ENCODE results near the gene ERFE.
"Not testable (repeated sequence)": the region's sequence is repeated elsewhere in the genome, so short reads cannot be mapped to it uniquely, and the experiment has no call there.

ERFE gene

DNA sequence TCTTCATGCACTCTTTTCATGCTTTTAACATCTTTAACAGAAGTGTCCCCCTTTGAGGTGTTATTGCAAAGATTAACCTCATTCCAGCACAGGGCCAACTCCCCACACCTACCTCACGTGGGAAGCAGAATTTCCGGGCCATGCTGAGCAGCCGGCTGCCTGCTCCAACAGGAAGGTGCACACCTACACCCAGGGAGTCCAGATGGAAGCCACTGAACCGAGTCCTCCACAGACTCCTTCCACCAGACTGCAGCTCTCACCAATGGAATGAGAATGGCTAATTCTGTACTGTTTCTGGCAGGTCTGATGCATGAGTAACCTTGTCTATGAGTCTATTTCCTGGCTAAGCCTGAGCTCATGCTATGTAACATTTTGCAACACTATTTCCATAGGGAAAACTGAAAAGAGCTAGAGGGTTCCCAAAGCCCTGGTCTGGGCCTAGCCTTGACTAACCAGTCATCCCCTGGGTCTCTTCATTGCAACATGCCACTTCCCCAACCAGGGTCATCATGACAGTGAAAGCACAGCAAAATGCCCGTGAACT lies 11.0 kb downstream of the ERFE start:
- no peak for DNase-seq

- DNase-seq: no peak
Observed at GRCh38 chr2:238170386-238171071, 11.8 kb downstream of the ERFE start.

GRCh38 chr2:238171072-238171431 lies 12.3 kb downstream of the ERFE start:
- not testable (repeated sequence) for DNase-seq

GRCh38 chr2:238171575-238172187 lies 12.9 kb downstream of the ERFE start:
- no peak for DNase-seq

DNA sequence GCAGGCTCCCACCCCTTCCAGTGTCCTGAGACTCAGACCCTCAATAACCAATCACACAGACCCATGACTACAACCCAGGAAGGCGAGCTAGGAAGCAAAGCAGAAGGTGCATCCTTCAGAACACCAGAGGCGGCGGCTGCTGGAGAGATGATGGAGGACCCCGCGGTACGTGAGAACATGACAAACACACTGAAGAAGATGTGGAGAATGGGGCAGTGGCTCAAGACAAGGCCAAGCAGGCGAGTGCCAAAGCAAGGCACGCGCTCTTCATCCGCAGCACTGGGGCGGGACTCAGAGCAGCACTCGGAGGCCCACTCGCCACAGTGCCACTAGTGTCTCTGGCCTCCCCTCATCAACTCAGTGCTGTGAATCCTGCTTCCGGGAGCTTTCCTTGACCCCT lies 13.7 kb downstream of the ERFE start:
- no peak for DNase-seq

DNA sequence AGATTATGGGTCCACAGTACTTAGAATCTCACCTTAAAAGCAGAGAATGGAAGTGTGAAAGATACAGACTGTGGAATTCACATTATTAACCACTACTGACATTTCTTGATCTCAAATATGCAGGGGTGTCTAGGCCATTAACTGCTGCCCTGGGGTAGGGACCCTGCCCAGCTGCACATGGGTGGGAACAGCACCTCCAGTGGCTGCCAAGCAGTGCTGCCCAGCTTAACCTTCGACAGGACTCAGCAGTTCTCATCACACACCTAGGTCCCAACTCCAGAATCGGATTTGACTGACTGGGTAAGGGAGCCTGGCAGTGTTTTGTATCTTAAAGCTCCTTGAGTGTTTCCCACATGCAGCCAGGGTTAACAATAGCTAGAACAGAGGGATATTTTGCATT lies 14.9 kb downstream of the ERFE start:
- no peak for DNase-seq

DNA sequence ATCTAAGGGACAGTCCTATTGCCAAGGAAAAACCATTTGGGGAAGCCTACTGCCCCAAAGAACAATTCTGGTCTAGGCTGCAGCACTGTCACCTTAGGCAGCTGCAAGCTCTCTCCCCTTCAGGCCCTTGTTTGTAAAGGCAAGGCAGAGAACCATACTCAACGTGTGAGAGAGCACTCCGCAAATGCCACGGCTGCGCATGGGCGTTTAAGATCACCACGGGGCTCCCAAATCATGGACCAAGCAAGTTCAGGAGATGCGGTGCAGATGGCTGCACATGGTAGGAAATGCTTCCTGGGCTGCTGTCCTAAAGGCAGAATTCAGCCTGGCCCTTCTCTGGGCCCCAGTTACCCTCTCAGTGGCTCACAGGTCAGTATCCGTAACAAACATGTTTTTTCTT lies 15.5 kb downstream of the ERFE start:
- DNase-seq: no peak

DNA sequence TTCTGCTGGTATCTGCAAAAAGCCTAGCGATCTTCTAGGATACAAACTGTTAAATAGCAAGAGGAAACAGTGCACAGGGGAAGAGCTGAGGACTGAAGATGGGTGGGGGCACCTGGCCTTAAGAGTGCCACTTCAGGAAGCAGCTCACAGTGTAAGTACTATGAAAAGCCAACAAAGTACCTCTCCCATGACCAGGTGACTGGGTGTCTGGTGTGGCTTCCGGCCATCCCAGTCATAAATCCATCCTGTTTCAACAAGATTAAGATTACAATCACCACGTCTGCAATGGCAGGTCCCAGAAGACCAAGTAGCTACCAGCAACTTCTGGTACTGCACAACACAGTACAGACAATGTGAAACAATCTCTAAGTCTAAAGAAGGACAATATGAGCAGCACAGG lies 15.9 kb downstream of the ERFE start:
- DNase-seq: no peak

- no peak for DNase-seq
Observed at GRCh38 chr2:238176613-238177012, 17.8 kb downstream of the ERFE start.

DNA sequence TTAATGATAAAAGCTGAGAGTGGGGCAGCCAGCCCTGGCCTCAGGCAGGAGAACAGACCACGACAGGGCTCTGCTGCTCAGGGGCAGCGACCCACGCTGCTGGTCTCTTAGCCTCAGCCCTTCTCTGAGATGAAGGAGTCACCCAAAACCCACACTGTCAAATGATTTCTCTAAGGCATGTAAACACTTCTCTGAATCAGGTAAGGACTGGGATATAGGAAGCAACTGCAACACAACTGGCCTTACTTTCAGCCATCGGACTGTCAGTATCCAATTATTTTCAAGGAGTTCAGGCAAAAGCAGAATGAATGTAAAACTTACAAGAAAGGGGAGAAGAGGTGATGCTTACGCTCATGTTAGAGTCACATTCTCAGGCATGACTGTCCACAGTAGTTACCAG lies 21.8 kb downstream of the ERFE start:
- DNase-seq: no peak

- no peak for DNase-seq
Observed at GRCh38 chr2:238182362-238182761, 23.6 kb downstream of the ERFE start.

- no peak for DNase-seq
Observed at GRCh38 chr2:238183821-238184220, 25.1 kb downstream of the ERFE start.

DNA sequence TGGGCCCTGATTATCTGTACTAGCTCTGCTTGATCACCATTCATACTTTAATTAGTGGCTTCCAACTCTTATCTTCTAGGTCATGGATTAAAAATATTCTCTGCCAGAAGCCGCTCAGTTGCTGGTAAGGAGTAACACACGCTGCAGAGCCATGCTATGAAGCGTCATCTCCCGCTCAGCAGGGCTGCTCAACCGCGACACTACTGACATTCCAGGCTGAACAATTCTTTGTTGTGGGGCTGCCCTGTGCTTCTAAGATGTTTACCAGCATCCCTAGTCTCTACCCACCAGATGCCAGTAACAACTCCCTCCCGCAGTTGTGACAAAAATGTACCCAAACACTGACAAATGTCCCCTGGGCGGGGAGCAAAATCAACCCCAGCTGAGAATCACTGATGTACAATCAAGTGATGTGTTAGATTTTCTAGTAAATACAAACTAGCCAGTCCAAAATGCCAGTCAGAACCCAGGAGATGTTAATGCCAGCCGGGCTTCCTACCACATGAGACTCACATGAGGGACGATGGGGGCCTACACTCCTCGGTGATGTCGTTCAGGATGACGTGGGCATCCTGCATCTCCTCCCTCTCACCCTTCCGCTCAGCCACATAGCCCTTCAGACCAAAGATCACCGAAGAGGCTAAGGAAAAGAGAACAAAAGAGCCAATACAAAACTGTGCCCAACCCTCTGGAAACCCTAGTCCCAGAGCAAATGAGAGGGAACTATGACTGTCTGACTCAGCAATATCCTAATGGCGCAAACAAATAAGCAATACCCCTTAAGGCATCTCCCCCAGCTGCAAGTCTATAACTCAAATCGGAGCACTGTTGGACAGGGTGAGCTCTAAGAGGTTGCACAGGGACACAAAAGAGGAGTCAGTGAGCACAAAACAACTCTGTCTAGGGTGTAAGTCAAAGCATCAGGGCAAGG lies 29.1 kb downstream of the ERFE start:
- no peak for DNase-seq

- no peak for DNase-seq
Observed at GRCh38 chr2:238190445-238190844, 31.7 kb downstream of the ERFE start.

DNA sequence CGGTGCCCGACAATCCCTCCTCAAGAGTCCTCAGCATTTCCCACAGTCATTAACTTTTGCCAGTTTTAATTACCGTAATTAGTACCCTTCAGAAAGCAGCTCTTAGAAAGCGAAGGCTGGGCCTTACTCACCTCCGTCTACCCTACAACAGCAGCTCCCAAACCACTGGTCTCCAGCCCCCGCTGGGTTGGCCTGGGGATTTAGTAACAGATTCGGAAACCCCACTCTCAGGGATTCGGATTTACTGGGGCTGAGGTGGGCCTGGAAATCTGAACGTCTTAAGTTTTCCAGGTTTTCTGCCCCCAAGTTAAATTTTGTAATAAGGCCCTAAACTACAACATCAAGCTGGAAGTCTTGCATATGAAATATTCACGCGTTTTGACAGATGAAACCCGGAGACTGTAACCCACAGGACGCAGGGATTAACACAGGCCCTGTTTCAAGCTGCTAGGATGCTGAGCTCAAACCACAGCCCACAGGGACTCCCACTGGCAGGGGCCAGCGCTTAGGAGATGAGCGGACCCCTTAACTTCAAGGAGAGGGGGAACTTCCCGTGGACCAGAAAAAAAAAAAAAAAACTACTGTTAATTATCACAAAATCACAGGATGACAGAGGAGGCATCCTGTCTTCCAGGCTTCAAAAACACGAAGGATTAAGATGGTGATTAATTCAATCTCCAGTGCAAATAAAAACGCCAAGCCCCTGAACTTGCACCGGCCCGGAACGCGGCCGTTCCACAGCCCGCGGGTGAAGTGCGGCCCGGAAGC lies 43.7 kb downstream of the ERFE start:
- DNase-seq: no peak

DNA sequence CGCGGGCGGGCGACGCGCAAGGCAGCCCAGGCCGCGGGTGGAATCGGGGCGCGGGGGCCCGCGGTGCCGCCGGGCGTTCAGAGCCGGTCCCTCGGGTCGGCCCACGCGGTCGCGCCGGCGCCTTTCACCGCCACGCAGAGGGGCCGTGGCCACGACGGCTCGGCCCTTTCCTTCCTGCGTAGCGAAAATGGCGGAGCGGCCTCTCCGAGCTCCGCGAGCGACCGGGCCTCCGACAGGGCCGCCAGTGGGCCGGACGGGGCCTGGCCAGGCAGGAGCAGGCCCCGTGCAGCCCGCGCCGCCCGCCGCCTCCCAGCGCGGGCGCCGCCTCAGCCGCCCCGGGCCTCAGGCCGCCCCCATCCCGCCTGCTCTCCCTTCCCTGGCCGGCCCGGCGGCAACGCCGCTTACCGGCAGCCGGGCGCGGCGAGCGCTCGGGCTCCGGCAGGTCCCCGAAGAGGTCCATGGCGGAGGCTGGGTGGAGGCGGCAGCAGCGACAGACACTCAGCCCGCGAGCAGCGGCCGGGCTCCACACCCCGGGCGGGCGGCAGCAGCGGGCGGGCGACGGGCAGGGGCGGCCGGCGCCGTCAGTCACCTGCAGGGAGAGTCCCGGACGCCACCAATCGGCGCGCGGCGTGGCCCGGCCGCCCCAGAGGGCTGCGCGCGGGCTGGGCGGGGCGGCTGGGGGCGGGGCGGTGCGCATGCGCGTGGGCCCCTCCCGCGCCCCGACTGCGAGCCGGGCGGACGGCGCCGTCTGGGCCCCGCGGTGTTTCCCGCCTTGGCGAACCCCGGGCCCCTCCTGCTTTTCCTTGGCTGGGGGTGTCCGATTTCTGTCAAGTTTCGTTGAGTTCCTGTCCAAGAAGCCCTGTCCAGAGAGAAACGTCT lies 44.6 kb downstream of the ERFE start, which contains the start of gene ILKAP:
TSS of gene ILKAP (minus strand) at position 602 of the 879 bp plus-strand sequence. CDS start at position 460, 142 bp downstream.
- peak; percentile 91 for DNase-seq

- DNase-seq: no peak
Observed at GRCh38 chr2:238203973-238204683, 45.4 kb downstream of the ERFE start.

DNA sequence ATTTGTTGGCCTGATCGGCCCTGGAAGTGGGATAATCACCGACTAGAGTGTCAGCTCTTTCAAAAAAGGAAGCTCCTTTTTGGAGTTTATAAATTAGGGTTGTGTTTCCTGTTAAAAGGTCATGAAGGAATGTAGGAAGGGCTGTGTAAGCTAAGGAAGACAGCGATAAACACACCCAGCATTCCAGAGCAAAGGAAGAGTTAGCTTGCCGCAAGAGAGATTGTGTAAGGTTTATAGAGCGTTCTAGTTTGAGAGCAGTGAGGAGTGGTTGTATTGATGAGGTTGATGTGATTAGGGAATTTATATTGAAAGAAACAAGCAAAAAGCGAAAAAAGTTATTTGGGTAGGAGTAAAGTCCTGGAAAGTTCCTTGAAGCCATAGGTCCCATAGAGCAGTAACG lies 48.2 kb downstream of the ERFE start:
- DNase-seq: no peak

GRCh38 chr2:238216651-238217184 lies 57.9 kb downstream of the ERFE start:
- no peak for DNase-seq

Measured in T-helper 9 cell (primary cell).